ENCODE results near the gene ITGA1.

GRCh38 chr5:52754051-52754450, 33.7 kb upstream of the ITGA1 start:
- TF ChIP-seq CTCF (conservative IDR thresholded peaks at IDR 0.05; ENCODE audit: low read length) (no peak), EZH2phosphoT487 (IDR thresholded peaks at IDR 0.05; ENCODE audit: borderline replicate concordance) (no peak)

Measured in Loucy (cell line).